Mucosa of rectum (tissue), 2 donors: Measurements from ENCODE around the gene DENND10.
"Not testable (repeated sequence)": the region's sequence is repeated elsewhere in the genome, so short reads cannot be mapped to it uniquely, and the experiment has no call there.

Experiments
- H3K27ac ChIP-seq, 2 donors: one replicate each; pipeline ENCODE4 v1.7.0; 2013; ENCODE audit warnings: inconsistent platforms in 2 of 2, low read depth in 2 of 2, low read length in 2 of 2
- H3K27me3 ChIP-seq, 2 donors: one replicate each; pipeline ENCODE4 v1.7.0; 2013; ENCODE audit warnings: low read length in 2 of 2; ENCODE audit not compliant: control insufficient read depth in 2 of 2, insufficient read depth in 2 of 2
- H3K36me3 ChIP-seq, 2 donors: one replicate each; pipeline ENCODE4 v1.7.0; 2013; ENCODE audit warnings: low read length in 2 of 2; ENCODE audit not compliant: control insufficient read depth in 2 of 2, insufficient read depth in 2 of 2
- H3K4me1 ChIP-seq, 2 donors: one replicate each; pipeline ENCODE4 v1.7.0; 2013; ENCODE audit warnings: low read length in 2 of 2, mild to moderate bottlenecking in 1 of 2; ENCODE audit not compliant: control insufficient read depth in 2 of 2, insufficient read depth in 2 of 2
- H3K4me3 ChIP-seq, 2 donors: one replicate each; pipeline ENCODE4 v1.7.0; 2013; ENCODE audit warnings: low read length in 2 of 2
- H3K9ac ChIP-seq, 2 donors: one replicate each; pipeline ENCODE4 v1.7.0; 2013; ENCODE audit warnings: low read length in 2 of 2, low read depth in 1 of 2, mild to moderate bottlenecking in 1 of 2
- H3K9me3 ChIP-seq, 2 donors: one replicate each; pipeline ENCODE4 v1.7.0; 2013; ENCODE audit warnings: low read length in 2 of 2; ENCODE audit not compliant: control insufficient read depth in 2 of 2
- donor health status: healthy.
- donor health status: Normal muscosa, but diverticular disease.

DENND10 gene

DNA sequence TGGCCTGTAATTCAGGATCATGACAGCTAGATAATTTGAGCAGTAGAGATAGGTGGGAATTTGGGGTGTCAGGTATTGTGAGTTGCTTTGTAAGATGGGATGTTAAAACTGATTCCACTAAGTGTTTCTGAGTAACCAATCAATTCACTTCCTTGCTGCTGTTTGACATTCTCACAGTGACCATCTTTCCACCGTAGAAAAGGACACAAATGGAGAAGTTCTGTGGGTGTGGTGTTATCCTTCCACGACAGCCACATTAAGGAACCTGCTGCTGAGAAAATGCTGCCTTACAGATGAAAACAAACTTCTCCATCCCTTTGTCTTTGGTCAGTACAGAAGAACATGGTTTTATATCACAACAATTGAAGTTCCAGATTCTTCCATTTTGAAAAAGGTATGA is 3.9 kb downstream of the DENND10 start:
- not testable (repeated sequence) for H3K27ac ChIP-seq, H3K9me3 ChIP-seq, H3K9ac ChIP-seq, H3K4me3 ChIP-seq, H3K4me1 ChIP-seq, H3K27me3 ChIP-seq
- peaks cover 5 to 18% of the 10 kb centered on the region in 2 donors for H3K36me3 ChIP-seq

DNA sequence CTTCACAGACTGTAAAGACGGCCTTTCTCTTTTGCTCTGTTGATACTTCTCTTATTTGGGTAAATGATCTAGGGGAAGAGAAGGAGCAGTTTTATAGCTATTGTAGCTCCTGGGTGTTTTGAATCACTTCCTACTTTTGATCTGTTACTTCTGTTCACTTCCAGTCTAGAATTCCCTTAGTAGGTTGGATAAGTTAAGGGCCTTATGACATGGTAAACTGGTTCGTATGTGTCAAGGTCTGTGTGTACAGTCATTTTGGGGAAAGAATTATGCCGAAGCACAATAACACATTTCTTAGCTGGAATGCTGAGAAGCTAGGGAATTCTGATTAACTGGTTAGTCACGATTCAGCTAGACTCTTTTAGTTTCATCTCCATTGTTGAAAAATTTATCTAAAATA is 8.1 kb downstream of the DENND10 start:
- no peak overlapping the region for H3K9ac ChIP-seq
- H3K36me3 ChIP-seq, result peaks cover 12 to 30% of the 10 kb centered on the region in 2 donors
- H3K4me1 ChIP-seq, result no peaks in the 10 kb centered on the region
- no peaks in the 10 kb centered on the region for H3K27me3 ChIP-seq
- H3K9me3 ChIP-seq, result no peaks in the 10 kb centered on the region
- no peak overlapping the region for H3K4me3 ChIP-seq
- no peak overlapping the region for H3K27ac ChIP-seq

DNA sequence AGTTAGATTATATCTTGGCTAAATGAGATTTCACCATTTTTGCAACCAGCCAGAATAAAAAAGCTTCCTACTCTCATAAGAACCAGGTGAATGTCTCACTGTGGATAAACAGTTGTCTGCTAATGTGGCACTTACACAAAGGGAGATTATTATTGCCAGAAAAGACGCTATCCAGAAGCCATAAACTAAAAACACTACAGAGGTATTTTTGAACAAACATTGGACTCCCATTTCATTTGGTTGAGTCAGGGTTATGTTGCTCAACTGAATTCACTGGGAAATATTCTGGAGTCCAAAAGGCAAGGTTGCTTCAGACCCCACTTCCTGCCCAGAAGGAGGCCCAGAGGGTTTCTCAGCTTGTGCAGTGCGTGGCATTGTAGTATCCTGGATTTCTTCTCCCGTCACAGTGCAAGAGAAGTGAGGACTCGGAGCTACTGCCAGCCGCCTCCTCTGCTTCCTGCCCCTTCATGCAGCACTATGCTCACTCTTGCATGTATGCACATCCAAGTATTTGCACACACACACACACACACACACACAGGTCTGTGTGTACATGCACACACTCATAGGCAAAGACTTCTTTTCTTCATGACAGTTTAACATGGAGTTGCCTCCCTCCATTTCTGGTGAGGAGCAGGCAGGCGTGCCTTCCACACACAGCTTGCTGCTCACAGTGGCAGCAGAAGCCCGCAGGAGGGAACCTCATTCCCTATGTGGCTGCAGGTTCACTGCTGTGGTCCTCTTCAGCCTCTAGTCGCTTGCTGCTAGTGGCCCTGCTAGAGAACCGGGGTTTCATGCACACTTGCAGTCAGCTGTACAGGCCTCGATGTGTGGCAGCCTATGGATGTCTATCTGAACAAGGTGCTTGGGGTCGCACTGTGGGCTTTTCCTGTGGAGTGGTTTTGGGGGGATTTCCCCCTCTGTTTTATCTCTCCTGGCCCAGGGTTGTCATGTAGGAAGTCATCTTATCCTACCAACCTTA is 10.1 kb downstream of the DENND10 start:
- Histone ChIP-seq H3K4me1 (no peaks in the 10 kb centered on the region), H3K9me3 (no peaks in the 10 kb centered on the region), H3K27me3 (no peaks in the 10 kb centered on the region), H3K9ac (no peak overlapping the region), H3K36me3 (peaks cover 12 to 28% of the 10 kb centered on the region in 2 donors), H3K4me3 (no peak overlapping the region), H3K27ac (no peak overlapping the region)

DNA sequence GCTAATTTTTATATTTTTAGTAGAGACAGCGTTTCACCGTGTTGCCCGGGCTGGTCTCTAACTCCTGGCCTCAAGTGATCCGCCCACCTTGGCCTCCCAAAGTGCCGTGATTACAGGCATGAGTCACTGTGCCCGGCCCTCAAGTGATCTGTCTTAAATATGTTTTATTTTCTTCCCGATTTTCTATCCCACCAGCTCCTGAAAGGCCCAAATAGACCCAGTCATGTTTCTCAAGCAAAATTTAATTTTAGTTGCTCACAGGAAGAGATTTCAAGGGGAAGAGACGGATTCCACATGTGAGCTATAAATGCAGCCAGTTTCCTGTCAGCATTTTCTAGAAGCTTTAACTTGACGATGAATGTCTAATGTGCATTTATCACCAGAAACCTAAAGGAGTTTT is 12.0 kb downstream of the DENND10 start:
- no peaks in the 10 kb centered on the region for H3K9me3 ChIP-seq
- H3K27me3 ChIP-seq, result no peaks in the 10 kb centered on the region
- H3K27ac ChIP-seq, result no peak overlapping the region
- peaks cover 17 to 39% of the 10 kb centered on the region in 2 donors for H3K36me3 ChIP-seq
- no peak overlapping the region for H3K4me3 ChIP-seq
- no peaks in the 10 kb centered on the region for H3K4me1 ChIP-seq
- no peak overlapping the region for H3K9ac ChIP-seq

DNA sequence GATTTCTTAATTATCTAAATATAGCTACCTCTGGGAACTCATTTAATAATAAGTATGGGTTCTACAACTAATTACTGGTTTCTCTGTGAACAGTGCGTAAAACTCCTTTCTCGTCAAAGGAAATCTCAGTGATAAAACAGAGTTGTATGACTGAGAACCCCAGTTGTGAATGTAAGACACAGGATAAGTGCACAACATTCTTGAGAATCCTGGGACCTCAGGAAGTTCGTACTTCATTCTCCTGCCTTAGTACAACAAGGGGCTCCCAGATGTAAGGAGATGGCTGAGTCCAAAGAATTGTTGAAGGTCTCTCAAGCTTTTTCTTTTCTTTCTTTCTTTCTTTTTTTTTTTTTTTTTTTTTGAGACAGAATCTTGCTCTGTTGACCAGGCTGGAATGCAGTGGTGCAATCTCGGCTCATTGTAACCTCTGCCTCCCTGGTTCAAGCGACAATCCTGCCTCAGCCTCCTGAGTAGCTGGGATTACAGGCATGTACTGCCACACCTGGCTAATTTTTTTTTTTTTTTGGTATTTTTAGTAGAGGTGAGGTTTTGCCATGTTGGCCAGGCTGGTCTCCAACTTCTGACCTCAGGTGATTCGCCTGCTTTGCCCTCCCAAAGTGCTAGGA is 12.5 kb downstream of the DENND10 start:
- no peaks in the 10 kb centered on the region for H3K4me1 ChIP-seq
- H3K36me3 ChIP-seq, result peaks cover 17 to 40% of the 10 kb centered on the region in 2 donors
- no peak overlapping the region for H3K4me3 ChIP-seq
- no peak overlapping the region for H3K27ac ChIP-seq
- H3K9ac ChIP-seq, result no peak overlapping the region
- no peaks in the 10 kb centered on the region for H3K27me3 ChIP-seq
- H3K9me3 ChIP-seq, result no peaks in the 10 kb centered on the region

DNA sequence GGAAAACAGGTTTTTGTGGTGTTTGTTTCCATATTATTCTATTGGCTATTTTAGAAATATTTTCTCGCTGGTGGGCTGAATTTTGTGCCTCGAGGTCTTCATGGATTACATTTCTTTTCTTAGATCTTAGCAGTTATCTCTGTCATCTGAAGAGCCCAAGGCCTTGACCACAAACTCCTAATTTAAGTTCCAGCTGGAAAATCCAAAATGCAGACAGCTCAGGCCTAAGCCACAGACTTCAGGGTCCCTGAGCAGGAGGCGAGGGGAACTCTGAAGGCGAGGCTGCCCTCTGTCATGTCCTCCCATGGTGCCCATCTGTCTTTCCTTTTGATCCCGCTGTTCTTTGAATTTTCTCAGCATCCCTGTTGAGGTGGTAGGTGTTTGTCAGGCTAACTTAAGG is 14.3 kb downstream of the DENND10 start:
- no peaks in the 10 kb centered on the region for H3K4me1 ChIP-seq
- H3K27ac ChIP-seq, result no peak overlapping the region
- H3K9ac ChIP-seq, result no peak overlapping the region
- H3K36me3 ChIP-seq, result peaks cover 21 to 45% of the 10 kb centered on the region in 2 donors
- H3K27me3 ChIP-seq, result no peaks in the 10 kb centered on the region
- no peaks in the 10 kb centered on the region for H3K9me3 ChIP-seq
- H3K4me3 ChIP-seq, result no peak overlapping the region

DNA sequence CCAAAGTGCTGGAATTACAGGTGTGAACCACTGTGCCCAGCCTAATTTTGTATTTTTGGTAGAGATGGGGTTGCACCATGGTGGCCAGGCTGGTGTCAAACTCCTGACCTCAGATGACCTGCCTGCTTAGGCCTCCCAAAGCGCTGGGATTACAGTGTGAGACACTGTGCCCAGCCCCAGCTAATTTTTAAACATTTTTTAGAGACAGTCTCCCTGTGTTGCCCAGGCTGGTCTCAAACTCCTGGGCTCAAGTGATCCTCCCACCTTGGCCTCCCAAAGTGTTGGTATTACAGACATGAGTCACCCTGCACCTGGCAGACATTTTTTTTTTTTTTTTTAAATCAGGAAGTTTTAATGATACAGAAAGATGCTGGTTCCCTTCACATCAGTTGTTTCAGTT is 15.5 kb downstream of the DENND10 start:
- no peak overlapping the region for H3K9ac ChIP-seq
- no peaks in the 10 kb centered on the region for H3K9me3 ChIP-seq
- H3K27ac ChIP-seq, result no peak overlapping the region
- H3K27me3 ChIP-seq, result no peaks in the 10 kb centered on the region
- H3K4me3 ChIP-seq, result no peak overlapping the region
- H3K36me3 ChIP-seq, result peaks cover 15 to 41% of the 10 kb centered on the region in 2 donors
- no peaks in the 10 kb centered on the region for H3K4me1 ChIP-seq

DNA sequence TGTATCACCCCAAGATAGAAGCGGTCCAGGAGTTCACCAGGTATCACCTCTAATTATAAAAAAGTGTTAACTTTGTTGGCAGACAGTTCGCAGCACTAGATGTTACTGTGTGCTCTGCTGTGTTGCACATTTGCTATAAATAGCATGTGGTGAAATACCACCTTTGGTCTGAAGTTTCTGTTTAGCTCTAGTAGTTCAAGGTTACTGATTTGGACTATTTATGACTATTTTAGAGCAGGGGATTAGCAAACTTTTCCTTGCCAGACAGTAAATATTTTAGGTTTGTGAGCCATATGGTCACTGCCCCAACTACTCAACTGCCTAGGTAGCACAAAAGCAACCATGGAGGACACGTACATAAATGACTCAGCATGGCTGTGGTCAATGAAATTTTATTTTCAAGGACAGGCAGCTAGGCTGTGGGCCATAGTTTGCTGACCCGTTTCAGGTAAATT is 16.5 kb downstream of the DENND10 start:
- Histone ChIP-seq H3K4me3 (no peak overlapping the region), H3K36me3 (peaks cover 13 to 42% of the 10 kb centered on the region in 2 donors), H3K9ac (no peak overlapping the region), H3K4me1 (no peaks in the 10 kb centered on the region), H3K27ac (no peak overlapping the region), H3K27me3 (no peaks in the 10 kb centered on the region), H3K9me3 (no peaks in the 10 kb centered on the region)

DNA sequence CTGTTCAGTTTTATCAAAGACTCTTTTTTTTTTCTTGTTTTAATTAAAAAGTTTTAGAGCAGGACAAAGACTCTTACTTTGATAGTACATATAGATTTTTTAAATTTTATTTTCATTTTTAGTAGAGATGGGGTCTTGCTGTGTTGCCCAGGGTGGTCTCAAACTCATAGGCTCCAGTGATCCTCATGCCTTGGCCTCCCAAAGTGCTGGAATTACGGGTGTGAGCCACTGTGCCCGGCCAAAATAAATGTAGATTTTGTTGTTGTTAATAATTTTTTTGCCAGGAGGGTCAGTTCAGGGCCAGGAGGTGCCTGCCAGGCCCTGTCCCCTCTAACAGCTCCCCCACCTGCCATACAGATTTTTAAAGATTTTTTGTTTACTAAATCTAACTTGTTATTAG is 17.0 kb downstream of the DENND10 start:
- Histone ChIP-seq H3K36me3 (peaks cover 15 to 45% of the 10 kb centered on the region in 2 donors), H3K27ac (no peak overlapping the region), H3K9ac (no peak overlapping the region)

DNA sequence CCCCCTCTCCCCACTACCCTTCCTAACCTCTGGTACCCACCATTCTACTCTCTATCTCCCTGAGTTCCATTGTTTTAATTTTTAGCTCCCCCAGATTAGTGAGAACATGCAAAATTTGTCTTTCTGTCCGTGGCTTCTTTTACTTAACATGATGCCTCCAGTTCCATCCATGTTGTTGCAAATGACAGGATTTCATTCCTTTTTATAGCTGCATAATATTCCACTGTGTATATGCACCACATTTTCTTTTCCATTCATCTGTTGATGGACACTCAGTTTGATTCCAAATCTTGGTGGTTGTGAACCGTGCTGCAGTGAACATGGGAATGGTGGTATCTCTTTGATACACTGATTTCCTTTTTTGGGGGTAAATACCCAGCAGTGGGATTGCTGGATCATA is 22.0 kb downstream of the DENND10 start:
- no peaks in the 10 kb centered on the region for H3K9me3 ChIP-seq
- H3K9ac ChIP-seq, result no peak overlapping the region
- no peaks in the 10 kb centered on the region for H3K27me3 ChIP-seq
- H3K4me1 ChIP-seq, result no peaks in the 10 kb centered on the region
- H3K27ac ChIP-seq, result no peak overlapping the region
- H3K4me3 ChIP-seq, result no peak overlapping the region
- H3K36me3 ChIP-seq, result peaks cover 24 to 45% of the 10 kb centered on the region in 2 donors

More for the DNA sequence above, 17.0 kb downstream of the DENND10 start:
- H3K27me3 ChIP-seq, result no peaks in the 10 kb centered on the region
- no peaks in the 10 kb centered on the region for H3K4me1 ChIP-seq
- H3K9me3 ChIP-seq, result no peaks in the 10 kb centered on the region
- no peak overlapping the region for H3K4me3 ChIP-seq
